Astrocyte of the cerebellum (primary cell): Measurements from ENCODE around the gene COPZ1.

ENCODE experiments used
- DNase-seq: peaks from one replicate; pipeline ENCODE4 v3.0.0-alpha.2; 2011; ENCODE audit warnings: low read depth
- H3K4me3 ChIP-seq: 2 replicates; pipeline ENCODE4 v1.5.1; 2011; ENCODE audit warnings: mild to moderate bottlenecking, low read depth, low read length, moderate library complexity
- in situ Hi-C: cut with HindIII; loops from 2 replicates; pipeline ENCODE4 v1.10.0; 2017; ENCODE audit warnings: low sequenced_read_pairs
- TF ChIP-seq, protein P1 (sequence below): IDR thresholded peaks from 2 replicates; pipeline ENCODE4 v1.5.1; 2012; ENCODE audit warnings: low read length, low read depth, moderate library complexity, mild to moderate bottlenecking; ENCODE audit errors: missing control alignments

Gene COPZ1

DNA sequence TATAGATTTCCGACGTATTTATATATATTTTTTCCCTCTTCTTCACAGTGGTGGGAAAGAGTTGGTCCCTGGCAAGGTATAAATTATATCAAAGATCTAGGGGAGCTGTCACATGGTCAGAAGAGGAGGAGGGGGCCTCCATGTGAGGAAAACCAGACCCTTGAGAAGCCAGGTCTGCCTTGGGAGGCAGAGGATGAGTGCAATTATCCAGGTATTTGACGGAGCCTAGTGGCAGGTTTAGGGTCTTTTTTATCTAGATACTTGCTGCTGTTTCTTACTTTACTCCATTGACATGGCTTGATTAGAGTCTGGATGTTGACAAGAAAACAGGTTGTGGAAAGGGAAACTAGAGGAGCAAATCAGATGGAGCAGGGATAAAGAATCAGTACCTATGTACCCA lies 5.5 kb downstream of the COPZ1 start:
- no peak for DNase-seq
- TF ChIP-seq, protein P1, sequence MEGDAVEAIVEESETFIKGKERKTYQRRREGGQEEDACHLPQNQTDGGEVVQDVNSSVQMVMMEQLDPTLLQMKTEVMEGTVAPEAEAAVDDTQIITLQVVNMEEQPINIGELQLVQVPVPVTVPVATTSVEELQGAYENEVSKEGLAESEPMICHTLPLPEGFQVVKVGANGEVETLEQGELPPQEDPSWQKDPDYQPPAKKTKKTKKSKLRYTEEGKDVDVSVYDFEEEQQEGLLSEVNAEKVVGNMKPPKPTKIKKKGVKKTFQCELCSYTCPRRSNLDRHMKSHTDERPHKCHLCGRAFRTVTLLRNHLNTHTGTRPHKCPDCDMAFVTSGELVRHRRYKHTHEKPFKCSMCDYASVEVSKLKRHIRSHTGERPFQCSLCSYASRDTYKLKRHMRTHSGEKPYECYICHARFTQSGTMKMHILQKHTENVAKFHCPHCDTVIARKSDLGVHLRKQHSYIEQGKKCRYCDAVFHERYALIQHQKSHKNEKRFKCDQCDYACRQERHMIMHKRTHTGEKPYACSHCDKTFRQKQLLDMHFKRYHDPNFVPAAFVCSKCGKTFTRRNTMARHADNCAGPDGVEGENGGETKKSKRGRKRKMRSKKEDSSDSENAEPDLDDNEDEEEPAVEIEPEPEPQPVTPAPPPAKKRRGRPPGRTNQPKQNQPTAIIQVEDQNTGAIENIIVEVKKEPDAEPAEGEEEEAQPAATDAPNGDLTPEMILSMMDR, result no peak
- in situ Hi-C loops, result no loop called here
- no peak overlapping the region for H3K4me3 ChIP-seq

- in situ Hi-C loops, result no loop called here
Measured at GRCh38 chr12:54331461-54331860, 6.5 kb downstream of the COPZ1 start.

GRCh38 chr12:54333420-54334034 lies 8.6 kb downstream of the COPZ1 start:
- DNase-seq, result no peak
- in situ Hi-C loops, result no loop called here
- TF ChIP-seq, protein P1, result no peak
- H3K4me3 ChIP-seq, result no peak overlapping the region

More at GRCh38 chr12:54331461-54331860, 6.5 kb downstream of the COPZ1 start:
- DNase-seq, result no peak
- H3K4me3 ChIP-seq, result no peak overlapping the region
- TF ChIP-seq, protein P1, result no peak

- in situ Hi-C loops, result no loop called here
- no peak overlapping the region for H3K4me3 ChIP-seq
- DNase-seq, result no peak
- TF ChIP-seq, protein P1, result peak; percentile 26
Measured at GRCh38 chr12:54337280-54337842, 12.4 kb downstream of the COPZ1 start.

GRCh38 chr12:54337854-54338650 lies 13.1 kb downstream of the COPZ1 start:
- in situ Hi-C loops, result no loop called here
- no peak overlapping the region for H3K4me3 ChIP-seq
- DNase-seq, result no peak
- TF ChIP-seq, protein P1, result no peak

- TF ChIP-seq, protein P1, result no peak
- in situ Hi-C loops, result no loop called here
- no peak overlapping the region for H3K4me3 ChIP-seq
- DNase-seq, result peak; percentile 77
Measured at GRCh38 chr12:54338698-54339296, 13.9 kb downstream of the COPZ1 start.
